Measurements from ENCODE around the gene PREP.
"Not testable (repeated sequence)": the region's sequence is repeated elsewhere in the genome, so short reads cannot be mapped to it uniquely, and the experiment has no call there.

PREP gene

GRCh38 chr6:105402939-105403935 lies at the start of gene PREP:
PREP (minus strand) TSS chr6:105403082; CDS start chr6:105402891, 191 bp downstream.
- peak; percentile 55 to 80 (median 69) for DNase-seq

GRCh38 chr6:105452376-105452775 lies 49.5 kb upstream of the PREP start:
- no peak for DNase-seq

- no peak for DNase-seq
These were observed 47.0 kb upstream of the PREP start for GRCh38 chr6:105449756-105450390.

GRCh38 chr6:105445481-105445880 lies 42.6 kb upstream of the PREP start:
- no peak for DNase-seq

- no peak for DNase-seq
These were observed 41.1 kb upstream of the PREP start for GRCh38 chr6:105443941-105444340.

- no peak for DNase-seq
These were observed 39.5 kb upstream of the PREP start for GRCh38 chr6:105442369-105442768.

- no peak for DNase-seq
These were observed 34.4 kb upstream of the PREP start for GRCh38 chr6:105437236-105437635.

- no peak for DNase-seq
These were observed 30.8 kb upstream of the PREP start for GRCh38 chr6:105433723-105434122.

- DNase-seq: no peak
These were observed 29.9 kb upstream of the PREP start for GRCh38 chr6:105432797-105433196.

GRCh38 chr6:105431226-105431625 lies 28.3 kb upstream of the PREP start:
- DNase-seq: no peak

- no peak for DNase-seq
These were observed 27.8 kb upstream of the PREP start for GRCh38 chr6:105430685-105431084.

- no peak for DNase-seq
These were observed 26.8 kb upstream of the PREP start for GRCh38 chr6:105429676-105430075.

GRCh38 chr6:105428342-105428957 lies 25.6 kb upstream of the PREP start:
- DNase-seq: no peak

- peak in 3 of 4 experiments; percentile 10 to 48 (median 14) for DNase-seq
These were observed 21.4 kb upstream of the PREP start for GRCh38 chr6:105424175-105424783.

- not testable (repeated sequence) for DNase-seq
These were observed 14.1 kb upstream of the PREP start for GRCh38 chr6:105416971-105417370.

GRCh38 chr6:105409734-105410133 lies 6.9 kb upstream of the PREP start:
- no peak for DNase-seq

GRCh38 chr6:105402090-105402938 lies 568 bp downstream of the PREP start:
- DNase-seq: peak in 2 of 4 experiments; percentile 2 to 31

GRCh38 chr6:105401247-105402089 lies 1.4 kb downstream of the PREP start:
- DNase-seq: no peak

GRCh38 chr6:105400501-105400900 lies 2.4 kb downstream of the PREP start:
- no peak for DNase-seq

GRCh38 chr6:105398859-105399258 lies 4.0 kb downstream of the PREP start:
- no peak for DNase-seq

GRCh38 chr6:105397987-105398386 lies 4.9 kb downstream of the PREP start:
- DNase-seq: no peak

Measured in activated CD4-positive, CD25-positive, alpha-beta regulatory T cell (primary cell).